HEK293T (cell line): ENCODE data around the gene COL17A1.

Experiments
- CTCF ChIA-PET: fragments of 350-600 bp; formaldehyde crosslinking; extraction: SDS; loops from one replicate; lab custom pipeline; 2021; ENCODE audit warnings: antibody characterized with exemption, inconsistent platforms; lab: Yijun Ruan, JAX
- POLR2A ChIA-PET: fragments of 350-600 bp; formaldehyde crosslinking; extraction: SDS; loops from one replicate; lab custom pipeline; 2020; ENCODE audit warnings: antibody characterized with exemption, inconsistent platforms; lab: Yijun Ruan, JAX
- DNase-seq: peaks from one replicate; pipeline ENCODE4 v3.0.0; 2012; ENCODE audit warnings: mixed read lengths; ENCODE audit errors: extremely low spot score
- ARNT ChIP-seq: fragments of 450-650 bp; IDR thresholded peaks from 2 replicates; pipeline ENCODE4 v1.6.1; 2017; ENCODE audit warnings: mild to moderate bottlenecking
- BHLHE40 ChIP-seq: fragments of 450-650 bp; IDR thresholded peaks from 2 replicates; pipeline ENCODE4 v1.6.1; 2016; ENCODE audit warnings: mild to moderate bottlenecking, moderate library complexity, borderline replicate concordance
- CTBP1 ChIP-seq: fragments of 450-650 bp; IDR thresholded peaks from 2 replicates; pipeline ENCODE4 v1.6.1; 2016; ENCODE audit warnings: borderline replicate concordance
- ELF4 ChIP-seq: fragments of 450-650 bp; IDR thresholded peaks from 2 replicates; pipeline ENCODE4 v1.6.1; 2017; ENCODE audit warnings: antibody characterized with exemption
- FOXA1 ChIP-seq: fragments of 450-650 bp; IDR thresholded peaks from 2 replicates; pipeline ENCODE4 v1.6.1; 2016; ENCODE audit warnings: mild to moderate bottlenecking
- FOXK2 ChIP-seq: fragments of 450-650 bp; IDR thresholded peaks from 2 replicates; pipeline ENCODE4 v1.6.1; 2016; ENCODE audit warnings: mild to moderate bottlenecking
- FOXM1 ChIP-seq: fragments of 450-650 bp; IDR thresholded peaks from 2 replicates; pipeline ENCODE4 v1.6.1; 2017; ENCODE audit warnings: mild to moderate bottlenecking, borderline replicate concordance
- HDGF ChIP-seq: fragments of 450-650 bp; IDR thresholded peaks from 2 replicates; pipeline ENCODE4 v1.6.1; 2017; ENCODE audit warnings: antibody characterized with exemption, borderline replicate concordance
- L3MBTL2 ChIP-seq: fragments of 450-650 bp; conservative IDR thresholded peaks from 2 replicates; pipeline ENCODE4 v1.6.1; 2016; ENCODE audit warnings: mild to moderate bottlenecking
- LEF1 ChIP-seq: fragments of 450-650 bp; IDR thresholded peaks from 2 replicates; pipeline ENCODE4 v1.6.1; 2017; ENCODE audit warnings: mild to moderate bottlenecking, borderline replicate concordance
- NFRKB ChIP-seq: fragments of 450-650 bp; IDR thresholded peaks from 2 replicates; pipeline ENCODE4 v1.6.1; 2016; ENCODE audit warnings: mild to moderate bottlenecking, moderate library complexity
- SP1 ChIP-seq: fragments of 450-650 bp; IDR thresholded peaks from 2 replicates; pipeline ENCODE4 v1.6.1; 2017
- SUZ12 ChIP-seq: fragments of 450-650 bp; IDR thresholded peaks from 2 replicates; pipeline ENCODE4 v1.6.1; 2016; ENCODE audit warnings: mild to moderate bottlenecking
- TARDBP ChIP-seq: fragments of 450-650 bp; IDR thresholded peaks from 2 replicates; pipeline ENCODE4 v1.6.1; 2016
- ZNF384 ChIP-seq: fragments of 450-650 bp; IDR thresholded peaks from 2 replicates; pipeline ENCODE4 v1.6.1; 2016
- TF ChIP-seq, protein P1 (sequence below): fragments of 450-650 bp; IDR thresholded peaks from 2 replicates; pipeline ENCODE4 v1.6.1; 2016

COL17A1 gene

DNA sequence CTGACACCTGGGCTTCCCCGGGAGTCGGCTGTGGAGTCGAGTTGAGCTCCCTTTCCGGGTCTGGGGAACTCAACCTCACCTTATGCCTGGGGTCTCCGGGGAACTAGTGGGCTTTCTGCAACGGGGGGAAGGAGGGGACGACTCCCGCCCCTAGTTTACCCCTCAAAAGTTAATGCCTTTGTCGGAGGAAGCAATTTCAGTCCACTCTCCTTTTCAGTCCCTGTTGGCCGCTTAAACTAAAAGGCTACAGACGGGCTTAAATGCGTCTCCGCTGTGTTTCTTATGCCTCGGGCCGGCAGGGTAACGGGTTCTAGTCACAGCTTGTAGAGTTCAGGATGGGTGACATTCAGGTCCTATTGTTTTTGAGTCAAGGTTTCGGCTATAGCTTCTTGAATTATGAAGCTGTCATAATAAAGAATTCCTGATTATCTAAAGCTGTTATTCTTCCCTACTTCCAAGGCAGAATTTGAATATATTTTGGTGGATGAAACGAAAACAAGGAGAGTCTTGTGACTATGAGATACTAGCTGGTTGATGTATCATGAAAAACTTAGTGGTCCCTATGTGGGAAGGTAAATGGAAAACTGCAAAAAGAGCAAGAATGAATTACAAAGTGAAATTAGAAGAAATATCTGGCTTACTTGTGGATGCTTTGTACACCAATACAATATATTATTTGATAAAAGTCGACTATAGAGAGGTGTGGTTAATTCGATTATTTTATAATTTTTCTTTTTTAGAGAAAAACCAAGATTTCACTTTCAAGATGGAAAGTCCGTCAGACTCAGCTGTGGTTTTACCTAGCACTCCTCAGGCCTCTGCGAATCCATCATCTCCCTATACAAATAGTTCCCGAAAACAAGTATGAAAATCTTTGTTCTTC, 36.8 kb upstream of the COL17A1 start:
- peak; percentile 35 for DNase-seq
- no peak for TF ChIP-seq SP1
- TF ChIP-seq ELF4: no peak
- TF ChIP-seq FOXA1: no peak
- no peak for TF ChIP-seq ARNT
- no peak for TF ChIP-seq NFRKB
- TF ChIP-seq ZNF384: no peak
- TF ChIP-seq, protein P1, sequence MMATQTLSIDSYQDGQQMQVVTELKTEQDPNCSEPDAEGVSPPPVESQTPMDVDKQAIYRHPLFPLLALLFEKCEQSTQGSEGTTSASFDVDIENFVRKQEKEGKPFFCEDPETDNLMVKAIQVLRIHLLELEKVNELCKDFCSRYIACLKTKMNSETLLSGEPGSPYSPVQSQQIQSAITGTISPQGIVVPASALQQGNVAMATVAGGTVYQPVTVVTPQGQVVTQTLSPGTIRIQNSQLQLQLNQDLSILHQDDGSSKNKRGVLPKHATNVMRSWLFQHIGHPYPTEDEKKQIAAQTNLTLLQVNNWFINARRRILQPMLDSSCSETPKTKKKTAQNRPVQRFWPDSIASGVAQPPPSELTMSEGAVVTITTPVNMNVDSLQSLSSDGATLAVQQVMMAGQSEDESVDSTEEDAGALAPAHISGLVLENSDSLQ: no peak
- no peak for TF ChIP-seq HDGF
- no peak for TF ChIP-seq FOXK2
- no peak for TF ChIP-seq LEF1
- no peak for TF ChIP-seq FOXM1
- TF ChIP-seq BHLHE40: no peak
- no peak for TF ChIP-seq L3MBTL2
- TF ChIP-seq SUZ12: no peak
- TF ChIP-seq CTBP1: no peak
- TF ChIP-seq TARDBP: no peak
- CTCF ChIA-PET: interaction anchor here (0.6 to 1.9 kb wide), 14 partner anchors 8 to 287 kb away, joined by 3 to 9 read pairs (median 3); no protein-coding TSS in a partner anchor
- POLR2A ChIA-PET: interaction anchor here (0.6 to 2.2 kb wide), 19 partner anchors 11 to 234 kb away, joined by 3 to 10 read pairs (median 4); partner anchors contain the start of genes GSTO1 and STN1

DNA sequence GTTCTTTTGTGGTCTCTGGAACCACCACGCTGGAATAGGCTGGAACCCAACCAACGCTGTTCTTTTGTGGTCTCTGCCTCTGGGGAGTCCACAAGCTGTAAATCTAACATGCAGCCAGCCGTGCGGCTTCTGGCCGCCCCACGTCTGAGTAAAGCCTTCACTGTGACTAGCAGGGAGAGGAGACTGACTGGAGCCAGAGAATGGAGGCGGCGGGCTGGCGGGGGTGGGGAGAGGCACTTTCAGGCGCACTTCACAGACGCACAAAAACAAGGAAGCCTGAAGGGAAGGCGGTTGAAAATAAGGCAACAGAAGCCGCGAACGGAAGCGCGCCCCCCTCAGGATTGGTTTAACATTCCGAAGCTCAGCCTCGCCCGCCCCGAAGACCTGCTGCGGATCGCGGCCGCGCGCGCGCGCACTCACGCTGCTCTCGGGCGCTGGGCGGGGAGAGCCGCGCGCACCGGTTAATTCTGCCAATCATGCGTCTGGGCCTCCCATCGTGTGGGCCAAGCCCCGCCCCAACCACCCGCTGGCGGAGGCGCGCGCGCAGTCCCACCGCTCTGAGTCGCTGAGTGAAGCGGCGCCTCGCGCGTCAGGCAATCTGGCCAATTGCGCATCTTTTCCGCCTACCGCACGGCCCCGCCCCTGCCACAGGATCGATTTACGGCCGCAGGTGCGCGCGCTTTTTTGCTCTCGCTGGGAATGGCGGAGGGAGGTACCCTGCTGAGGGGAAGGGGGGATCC, 36.0 kb upstream of the COL17A1 start, which contains the start of gene SFR1:
SFR1 (plus strand) TSS at position 687 of the 740 bp plus-strand sequence; CDS start at position 700, 13 bp downstream.
- peak; percentile 97 for DNase-seq
- ChIA-PET CTCF (interaction anchor here (0.6 to 1.9 kb wide), 14 partner anchors 9 to 286 kb away, joined by 3 to 9 read pairs (median 4); no protein-coding TSS in a partner anchor), POLR2A (interaction anchor here (0.6 to 2.2 kb wide), 29 partner anchors 11 to 532 kb away, joined by 3 to 10 read pairs (median 4); partner anchors contain the start of genes GSTO1 and STN1)
- TF ChIP-seq ARNT (no peak), L3MBTL2 (peak; percentile 56), HDGF (peak; percentile 87; the same call in 1 of the 2 replicates)
- TF ChIP-seq, protein P1: peak; percentile 97

DNA sequence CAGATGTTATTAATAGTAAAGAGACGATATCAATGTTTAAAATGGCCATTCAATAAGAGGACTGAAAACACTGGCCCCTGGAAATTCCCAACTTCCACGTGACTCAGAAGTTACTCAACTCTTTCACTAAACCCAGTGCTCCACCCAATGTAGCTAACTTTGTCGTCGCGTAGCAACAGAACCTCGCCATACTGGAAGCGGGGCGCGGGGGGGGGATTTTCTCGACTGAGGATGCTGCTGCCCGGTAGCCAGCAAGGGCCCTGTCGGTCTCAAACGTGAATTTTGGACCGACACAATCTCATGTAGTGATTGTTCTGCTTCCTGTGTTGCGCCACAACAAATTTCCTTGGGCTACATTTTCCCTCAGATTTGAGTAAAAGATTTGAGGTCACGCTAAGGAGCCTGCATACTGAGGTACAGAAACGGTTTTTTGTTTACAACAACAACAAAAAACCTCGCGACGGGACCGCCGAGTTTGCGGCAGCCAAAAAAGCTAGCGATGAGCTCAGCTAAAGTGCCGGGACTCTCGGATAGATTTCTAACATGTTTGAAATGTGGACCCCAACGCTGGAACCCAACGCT, 35.3 kb upstream of the COL17A1 start:
- DNase-seq: peak; percentile 51
- ChIA-PET POLR2A (interaction anchor here (0.7 to 2.2 kb wide), 24 partner anchors 9 to 532 kb away, joined by 3 to 10 read pairs (median 4); partner anchors contain the start of genes GSTO1, ITPRIP and STN1), CTCF (interaction anchor here (0.6 to 1.9 kb wide), 5 partner anchors 11 to 329 kb away, joined by 3 to 9 read pairs (median 5); no protein-coding TSS in a partner anchor)
- TF ChIP-seq L3MBTL2: peak; percentile 63
- no peak for TF ChIP-seq FOXA1

DNA sequence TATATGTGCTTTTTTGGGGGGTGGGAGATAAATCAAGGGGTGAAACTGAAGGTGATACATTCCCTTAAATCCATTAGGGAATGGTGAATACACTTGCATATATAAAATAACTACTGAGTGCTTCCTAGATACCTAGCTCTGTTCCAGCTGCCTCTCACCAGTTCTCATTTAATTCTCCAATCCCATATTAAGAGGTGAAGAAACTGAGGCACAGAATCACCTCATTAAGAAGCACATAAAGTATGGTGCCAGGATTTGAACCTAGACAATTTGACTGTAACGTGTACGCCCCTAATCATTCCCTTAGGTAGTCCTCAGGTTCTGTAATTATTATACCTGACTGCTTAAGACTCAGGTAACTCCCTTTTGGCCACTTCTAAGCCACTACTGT, 34.8 kb upstream of the COL17A1 start:
- CTCF ChIA-PET: interaction anchor here (0.7 to 1.8 kb wide), 2 partner anchors 233 to 329 kb away, joined by 3 to 5 read pairs; no protein-coding TSS in a partner anchor
- POLR2A ChIA-PET: interaction anchor here (0.7 to 2.2 kb wide), 15 partner anchors 8 to 233 kb away, joined by 3 to 8 read pairs (median 4); partner anchors contain the start of genes GSTO1 and ITPRIP
- no peak for DNase-seq
- TF ChIP-seq SP1 (no peak), ARNT (no peak), SUZ12 (no peak), FOXM1 (no peak), FOXA1 (no peak)

DNA sequence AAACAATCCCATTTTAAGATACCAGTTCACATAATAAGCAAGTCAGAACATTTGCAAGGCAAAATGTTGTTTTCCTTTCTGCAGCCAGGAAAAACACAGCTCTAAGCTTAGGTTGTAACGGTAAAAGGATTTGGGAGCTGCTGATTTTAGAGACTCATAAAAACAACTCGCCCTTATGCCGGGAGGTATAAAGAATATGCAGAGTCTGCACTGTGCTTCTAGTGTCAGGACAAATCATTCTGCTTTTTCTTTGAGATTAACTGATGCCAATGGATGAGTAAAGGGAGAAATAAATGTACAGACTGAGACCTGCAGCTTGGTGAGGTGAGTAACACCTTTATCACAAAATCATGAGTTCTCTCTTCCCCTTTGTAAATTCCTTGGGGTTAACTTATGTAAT, 34.3 kb upstream of the COL17A1 start:
- DNase-seq: no peak
- POLR2A ChIA-PET: interaction anchor here (1.2 to 2.0 kb wide), 3 partner anchors 49 to 218 kb away, joined by 3 to 4 read pairs (median 3); partner anchors contain the start of gene ITPRIP
- CTCF ChIA-PET: interaction anchor here (1.1 kb wide), 1 partner anchor 17 kb away, joined by 3 read pairs; no protein-coding TSS in a partner anchor
- TF ChIP-seq SUZ12 (no peak), ZNF384 (no peak), FOXM1 (no peak), LEF1 (no peak), CTBP1 (no peak), L3MBTL2 (no peak), FOXA1 (no peak), HDGF (no peak), ELF4 (no peak), NFRKB (no peak), FOXK2 (no peak), ARNT (no peak)
- TF ChIP-seq, protein P1: no peak
